Measurements from ENCODE around the gene INSYN2B.

INSYN2B gene

DNA sequence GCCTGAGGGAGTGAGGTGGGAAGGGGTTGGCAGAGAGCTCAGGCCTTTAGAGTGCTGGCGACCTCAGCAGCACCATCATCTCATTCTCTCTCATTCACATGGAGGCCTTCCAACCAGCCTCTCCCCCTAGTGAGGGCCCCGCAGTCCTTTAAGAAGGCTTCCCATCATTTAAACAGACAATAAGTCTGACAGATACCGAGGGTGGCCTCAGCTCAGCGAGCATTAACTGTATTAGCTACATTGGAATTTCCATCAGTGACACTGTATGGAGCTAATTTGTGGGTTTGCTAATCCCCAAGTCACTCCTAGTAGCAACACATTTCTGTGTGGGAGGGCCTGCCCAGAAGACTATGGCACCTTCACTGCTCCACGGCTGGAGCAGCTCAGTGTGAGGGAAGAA, 75.8 kb downstream of the INSYN2B start:
- Histone ChIP-seq H3K4me3 (ENCODE audit: low read length in 2 of 2) (no peak overlapping the region), H3K27me3 (ENCODE audit: control insufficient read depth in 2 of 2, insufficient read depth in 2 of 2, low read length in 2 of 2) (no peaks in the 10 kb centered on the region), H3K36me3 (ENCODE audit: control insufficient read depth in 2 of 2, insufficient read depth in 2 of 2, low read length in 2 of 2) (no peaks in the 10 kb centered on the region), H3K27ac (ENCODE audit: low read depth in 2 of 2, low read length in 2 of 2) (no peak overlapping the region), H3K9me3 (ENCODE audit: control insufficient read depth in 2 of 2, low read length in 2 of 2) (no peaks in the 10 kb centered on the region), H3K9ac (ENCODE audit: low read depth in 1 of 2, low read length in 2 of 2) (no peak overlapping the region), H3K4me1 (ENCODE audit: control insufficient read depth in 2 of 2, insufficient read depth in 2 of 2, low read length in 2 of 2) (no peaks in the 10 kb centered on the region)

DNA sequence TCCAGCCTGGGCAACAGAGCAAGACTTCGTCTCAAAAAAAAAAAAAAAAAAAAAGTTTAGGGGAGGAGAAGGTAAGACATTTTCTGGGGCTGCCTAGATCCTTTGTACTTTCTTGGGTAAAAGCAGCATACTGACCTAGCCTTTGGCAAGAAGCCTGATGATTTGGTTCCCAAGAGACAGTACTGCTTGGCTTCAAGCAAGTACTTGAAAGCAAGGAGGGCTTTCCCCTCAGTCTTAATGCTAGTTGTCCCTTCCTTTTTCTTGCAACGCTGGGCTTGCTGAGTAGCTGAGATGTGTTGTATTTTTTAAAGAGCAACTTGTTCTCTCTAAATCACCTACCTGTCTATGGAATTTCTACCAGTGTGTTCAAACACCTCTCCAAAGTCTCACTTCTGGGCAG, 76.2 kb downstream of the INSYN2B start:
- H3K27ac ChIP-seq (ENCODE audit: low read depth in 2 of 2, low read length in 2 of 2): no peak overlapping the region

DNA sequence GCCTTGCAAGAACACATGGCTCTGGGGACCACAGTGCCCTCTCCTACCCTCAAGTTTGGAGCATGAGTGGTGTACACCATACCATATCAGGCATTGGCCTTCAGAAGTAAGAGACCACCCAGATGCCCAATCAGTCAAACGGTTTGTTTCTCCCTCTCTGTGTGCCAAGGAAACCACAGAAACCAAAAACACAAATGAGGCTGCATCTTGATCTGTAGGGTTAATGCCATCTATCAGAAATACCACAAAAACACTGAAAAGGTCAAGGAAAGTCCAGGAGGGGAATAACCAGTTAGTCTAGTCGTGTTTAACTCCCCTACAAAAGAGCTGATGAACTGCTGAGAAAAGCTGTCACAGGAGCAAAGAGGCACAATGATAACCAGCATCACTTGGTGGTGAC, 78.4 kb downstream of the INSYN2B start:
- Histone ChIP-seq H3K9ac (ENCODE audit: low read depth in 1 of 2, low read length in 2 of 2) (no peak overlapping the region), H3K9me3 (ENCODE audit: control insufficient read depth in 2 of 2, low read length in 2 of 2) (no peaks in the 10 kb centered on the region), H3K27ac (ENCODE audit: low read depth in 2 of 2, low read length in 2 of 2) (no peak overlapping the region), H3K4me1 (ENCODE audit: control insufficient read depth in 2 of 2, insufficient read depth in 2 of 2, low read length in 2 of 2) (no peaks in the 10 kb centered on the region), H3K4me3 (ENCODE audit: low read length in 2 of 2) (no peak overlapping the region), H3K27me3 (ENCODE audit: control insufficient read depth in 2 of 2, insufficient read depth in 2 of 2, low read length in 2 of 2) (no peaks in the 10 kb centered on the region), H3K36me3 (ENCODE audit: control insufficient read depth in 2 of 2, insufficient read depth in 2 of 2, low read length in 2 of 2) (no peaks in the 10 kb centered on the region)

More for the DNA sequence above, 76.2 kb downstream of the INSYN2B start:
- Histone ChIP-seq H3K9ac (ENCODE audit: low read depth in 1 of 2, low read length in 2 of 2) (no peak overlapping the region), H3K36me3 (ENCODE audit: control insufficient read depth in 2 of 2, insufficient read depth in 2 of 2, low read length in 2 of 2) (no peaks in the 10 kb centered on the region), H3K9me3 (ENCODE audit: control insufficient read depth in 2 of 2, low read length in 2 of 2) (no peaks in the 10 kb centered on the region), H3K4me1 (ENCODE audit: control insufficient read depth in 2 of 2, insufficient read depth in 2 of 2, low read length in 2 of 2) (no peaks in the 10 kb centered on the region), H3K4me3 (ENCODE audit: low read length in 2 of 2) (no peak overlapping the region), H3K27me3 (ENCODE audit: control insufficient read depth in 2 of 2, insufficient read depth in 2 of 2, low read length in 2 of 2) (no peaks in the 10 kb centered on the region)

DNA sequence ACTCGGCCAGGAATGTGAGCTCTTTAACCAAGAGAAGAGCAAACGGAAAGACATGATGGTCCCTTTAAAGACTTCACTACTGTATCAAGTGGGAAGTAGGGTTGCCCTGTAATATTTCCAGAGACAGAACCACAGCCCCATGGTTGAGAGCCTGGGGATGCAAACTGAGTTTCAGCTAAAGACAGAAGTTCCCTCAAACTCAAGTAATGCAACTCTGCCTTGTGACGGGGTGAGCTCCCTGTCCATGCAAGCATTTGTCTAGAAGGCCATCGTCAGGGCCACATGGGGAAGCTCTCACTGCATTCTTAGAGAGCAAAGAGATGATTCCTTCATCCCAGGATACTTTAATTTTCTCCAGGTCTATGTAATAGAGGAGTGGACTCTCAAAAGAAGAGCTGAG, 82.8 kb downstream of the INSYN2B start:
- H3K4me1 ChIP-seq (ENCODE audit: control insufficient read depth in 2 of 2, insufficient read depth in 2 of 2, low read length in 2 of 2): no peaks in the 10 kb centered on the region
- H3K36me3 ChIP-seq (ENCODE audit: control insufficient read depth in 2 of 2, insufficient read depth in 2 of 2, low read length in 2 of 2): no peaks in the 10 kb centered on the region
- H3K27me3 ChIP-seq (ENCODE audit: control insufficient read depth in 2 of 2, insufficient read depth in 2 of 2, low read length in 2 of 2): no peaks in the 10 kb centered on the region
- H3K27ac ChIP-seq (ENCODE audit: low read depth in 2 of 2, low read length in 2 of 2): no peak overlapping the region
- no peak overlapping the region for H3K4me3 ChIP-seq (ENCODE audit: low read length in 2 of 2)
- no peaks in the 10 kb centered on the region for H3K9me3 ChIP-seq (ENCODE audit: control insufficient read depth in 2 of 2, low read length in 2 of 2)
- H3K9ac ChIP-seq (ENCODE audit: low read depth in 1 of 2, low read length in 2 of 2): no peak overlapping the region

DNA sequence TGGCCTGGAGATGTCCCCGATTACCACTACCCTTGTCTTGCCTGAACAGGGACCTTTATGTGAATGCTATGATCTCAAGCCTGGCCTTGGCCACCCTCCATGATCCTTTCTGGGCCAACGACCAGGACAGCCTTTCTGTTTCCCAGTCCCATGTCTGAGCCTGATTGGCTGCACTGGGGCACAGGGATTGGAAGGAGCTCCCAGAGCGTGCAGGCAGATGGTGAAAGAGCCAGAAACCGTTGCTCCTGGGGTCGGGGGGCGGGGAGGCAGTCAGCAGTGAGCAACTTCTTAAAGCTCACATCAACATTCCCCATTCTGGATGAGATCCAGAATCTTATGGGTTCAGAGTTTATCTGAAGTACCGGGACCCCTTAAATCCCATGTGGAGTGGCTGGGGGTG, 84.4 kb downstream of the INSYN2B start:
- Histone ChIP-seq H3K9ac (ENCODE audit: low read depth in 1 of 2, low read length in 2 of 2) (no peak overlapping the region), H3K4me3 (ENCODE audit: low read length in 2 of 2) (no peak overlapping the region), H3K27me3 (ENCODE audit: control insufficient read depth in 2 of 2, insufficient read depth in 2 of 2, low read length in 2 of 2) (no peaks in the 10 kb centered on the region), H3K4me1 (ENCODE audit: control insufficient read depth in 2 of 2, insufficient read depth in 2 of 2, low read length in 2 of 2) (no peaks in the 10 kb centered on the region), H3K36me3 (ENCODE audit: control insufficient read depth in 2 of 2, insufficient read depth in 2 of 2, low read length in 2 of 2) (no peaks in the 10 kb centered on the region), H3K27ac (ENCODE audit: low read depth in 2 of 2, low read length in 2 of 2) (no peak overlapping the region), H3K9me3 (ENCODE audit: control insufficient read depth in 2 of 2, low read length in 2 of 2) (no peaks in the 10 kb centered on the region)

DNA sequence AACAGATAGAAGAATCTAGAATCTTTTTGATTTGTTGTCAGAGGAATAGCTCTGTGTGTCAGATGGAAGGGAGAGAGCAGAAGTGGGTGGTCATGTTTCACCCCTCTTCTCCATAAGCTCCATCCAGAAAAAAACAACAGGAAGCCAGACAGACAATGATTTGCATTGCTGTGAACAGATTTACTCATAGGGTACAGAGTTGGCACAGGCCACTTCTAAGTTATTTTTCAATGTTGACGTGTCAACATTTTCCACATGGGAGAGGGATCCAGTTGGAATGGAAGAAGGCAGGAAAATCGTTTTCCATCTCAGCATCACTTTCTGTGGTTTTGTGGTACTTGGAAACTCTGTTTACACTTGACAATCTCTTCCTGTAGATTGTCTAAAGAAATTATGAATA, 86.7 kb downstream of the INSYN2B start:
- no peaks in the 10 kb centered on the region for H3K36me3 ChIP-seq (ENCODE audit: control insufficient read depth in 2 of 2, insufficient read depth in 2 of 2, low read length in 2 of 2)
- H3K27ac ChIP-seq (ENCODE audit: low read depth in 2 of 2, low read length in 2 of 2): no peak overlapping the region
- H3K9ac ChIP-seq (ENCODE audit: low read depth in 1 of 2, low read length in 2 of 2): no peak overlapping the region
- H3K4me3 ChIP-seq (ENCODE audit: low read length in 2 of 2): no peak overlapping the region
- no peaks in the 10 kb centered on the region for H3K27me3 ChIP-seq (ENCODE audit: control insufficient read depth in 2 of 2, insufficient read depth in 2 of 2, low read length in 2 of 2)
- no peaks in the 10 kb centered on the region for H3K9me3 ChIP-seq (ENCODE audit: control insufficient read depth in 2 of 2, low read length in 2 of 2)
- H3K4me1 ChIP-seq (ENCODE audit: control insufficient read depth in 2 of 2, insufficient read depth in 2 of 2, low read length in 2 of 2): no peaks in the 10 kb centered on the region

DNA sequence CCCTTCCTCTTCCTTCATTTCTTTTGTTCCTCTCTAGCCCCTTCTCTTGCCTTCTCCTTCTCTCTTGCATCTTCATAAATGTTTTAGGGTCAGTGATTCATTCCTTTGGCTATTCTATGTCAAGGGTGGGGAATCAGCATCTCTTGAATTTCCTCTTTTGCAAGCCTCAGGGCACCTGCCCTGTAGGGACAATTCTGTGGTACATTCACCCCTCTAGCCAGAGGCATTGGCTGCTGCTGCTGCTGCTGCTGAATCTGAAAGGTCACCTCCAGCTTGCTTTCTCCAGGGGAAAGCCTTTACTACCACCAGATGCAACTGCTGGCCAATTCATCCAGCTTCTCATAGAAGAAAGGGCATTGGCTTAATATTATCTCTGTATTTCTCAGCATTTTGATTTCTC, 87.3 kb downstream of the INSYN2B start:
- Histone ChIP-seq H3K4me3 (ENCODE audit: low read length in 2 of 2) (no peak overlapping the region), H3K27ac (ENCODE audit: low read depth in 2 of 2, low read length in 2 of 2) (no peak overlapping the region), H3K36me3 (ENCODE audit: control insufficient read depth in 2 of 2, insufficient read depth in 2 of 2, low read length in 2 of 2) (no peaks in the 10 kb centered on the region), H3K9me3 (ENCODE audit: control insufficient read depth in 2 of 2, low read length in 2 of 2) (no peaks in the 10 kb centered on the region), H3K9ac (ENCODE audit: low read depth in 1 of 2, low read length in 2 of 2) (no peak overlapping the region), H3K4me1 (ENCODE audit: control insufficient read depth in 2 of 2, insufficient read depth in 2 of 2, low read length in 2 of 2) (no peaks in the 10 kb centered on the region), H3K27me3 (ENCODE audit: control insufficient read depth in 2 of 2, insufficient read depth in 2 of 2, low read length in 2 of 2) (no peaks in the 10 kb centered on the region)

DNA sequence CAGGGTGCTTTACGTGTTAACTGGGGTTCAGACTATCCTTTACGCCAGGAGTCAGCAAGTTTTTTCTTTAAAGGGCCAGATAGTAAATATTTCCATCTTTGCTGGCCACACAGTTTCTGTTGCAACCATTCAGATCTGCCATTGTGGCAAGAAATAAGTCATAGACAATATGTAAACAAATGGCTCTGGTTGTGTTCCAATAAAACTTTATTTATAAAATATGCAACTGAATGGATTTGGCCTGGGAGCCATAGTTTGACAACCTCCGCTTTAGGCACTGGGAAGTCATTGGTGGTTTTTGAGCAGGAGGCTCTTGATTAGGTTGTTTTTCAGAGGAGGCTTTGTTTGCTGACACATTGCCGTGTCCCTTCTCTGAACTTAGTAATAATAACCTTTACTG, 90.7 kb downstream of the INSYN2B start:
- Histone ChIP-seq H3K4me1 (ENCODE audit: control insufficient read depth in 2 of 2, insufficient read depth in 2 of 2, low read length in 2 of 2) (no peaks in the 10 kb centered on the region), H3K9ac (ENCODE audit: low read depth in 1 of 2, low read length in 2 of 2) (no peak overlapping the region), H3K27me3 (ENCODE audit: control insufficient read depth in 2 of 2, insufficient read depth in 2 of 2, low read length in 2 of 2) (no peaks in the 10 kb centered on the region), H3K27ac (ENCODE audit: low read depth in 2 of 2, low read length in 2 of 2) (no peak overlapping the region), H3K4me3 (ENCODE audit: low read length in 2 of 2) (no peak overlapping the region), H3K36me3 (ENCODE audit: control insufficient read depth in 2 of 2, insufficient read depth in 2 of 2, low read length in 2 of 2) (no peaks in the 10 kb centered on the region), H3K9me3 (ENCODE audit: control insufficient read depth in 2 of 2, low read length in 2 of 2) (no peaks in the 10 kb centered on the region)

DNA sequence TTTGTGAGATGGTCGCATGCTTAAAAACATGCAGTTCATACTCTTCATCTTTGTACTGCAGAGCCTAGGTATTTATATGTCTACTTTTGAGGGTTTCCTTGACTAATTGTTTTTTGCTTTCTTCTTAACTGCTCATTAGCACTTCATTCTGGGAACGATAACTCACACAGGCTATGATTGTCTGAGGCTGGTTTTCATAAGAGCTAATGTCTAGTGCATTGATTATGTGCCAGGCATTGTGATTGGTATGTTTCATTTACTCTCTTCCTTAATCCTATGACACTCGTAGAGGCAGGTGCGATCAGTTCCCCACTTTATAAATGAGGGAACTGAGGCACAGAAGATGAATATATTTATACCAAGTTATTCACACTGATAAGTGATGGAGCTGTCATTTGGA, 93.6 kb downstream of the INSYN2B start:
- H3K36me3 ChIP-seq (ENCODE audit: control insufficient read depth in 2 of 2, insufficient read depth in 2 of 2, low read length in 2 of 2): no peaks in the 10 kb centered on the region
- H3K9ac ChIP-seq (ENCODE audit: low read depth in 1 of 2, low read length in 2 of 2): no peak overlapping the region

DNA sequence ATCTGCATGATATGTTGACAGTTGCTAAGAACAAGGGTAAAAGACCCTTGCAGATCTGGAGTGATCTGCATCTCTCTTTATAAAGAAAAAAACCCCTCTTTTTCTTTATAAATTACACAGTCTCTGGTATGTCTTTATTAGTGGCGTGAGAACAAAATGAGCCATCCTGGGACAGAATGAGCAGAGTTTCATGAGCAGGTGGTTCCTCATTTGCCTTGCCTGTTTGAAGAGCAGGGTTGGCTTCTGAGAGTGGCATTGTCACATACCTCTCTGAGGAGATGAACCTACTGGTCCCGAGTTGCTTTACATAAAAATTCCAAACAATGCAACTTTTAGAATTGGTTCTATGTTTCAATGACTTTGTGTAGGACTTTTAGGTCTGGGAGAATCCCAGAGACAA, 94.3 kb downstream of the INSYN2B start:
- H3K9me3 ChIP-seq (ENCODE audit: control insufficient read depth in 2 of 2, low read length in 2 of 2): no peaks in the 10 kb centered on the region
- no peaks in the 10 kb centered on the region for H3K4me1 ChIP-seq (ENCODE audit: control insufficient read depth in 2 of 2, insufficient read depth in 2 of 2, low read length in 2 of 2)
- no peak overlapping the region for H3K9ac ChIP-seq (ENCODE audit: low read depth in 1 of 2, low read length in 2 of 2)
- H3K27me3 ChIP-seq (ENCODE audit: control insufficient read depth in 2 of 2, insufficient read depth in 2 of 2, low read length in 2 of 2): no peaks in the 10 kb centered on the region
- H3K27ac ChIP-seq (ENCODE audit: low read depth in 2 of 2, low read length in 2 of 2): no peak overlapping the region
- no peaks in the 10 kb centered on the region for H3K36me3 ChIP-seq (ENCODE audit: control insufficient read depth in 2 of 2, insufficient read depth in 2 of 2, low read length in 2 of 2)
- H3K4me3 ChIP-seq (ENCODE audit: low read length in 2 of 2): no peak overlapping the region

More for the DNA sequence above, 93.6 kb downstream of the INSYN2B start:
- Histone ChIP-seq H3K9me3 (ENCODE audit: control insufficient read depth in 2 of 2, low read length in 2 of 2) (no peaks in the 10 kb centered on the region), H3K27me3 (ENCODE audit: control insufficient read depth in 2 of 2, insufficient read depth in 2 of 2, low read length in 2 of 2) (no peaks in the 10 kb centered on the region), H3K4me1 (ENCODE audit: control insufficient read depth in 2 of 2, insufficient read depth in 2 of 2, low read length in 2 of 2) (no peaks in the 10 kb centered on the region), H3K27ac (ENCODE audit: low read depth in 2 of 2, low read length in 2 of 2) (no peak overlapping the region), H3K4me3 (ENCODE audit: low read length in 2 of 2) (no peak overlapping the region)

DNA sequence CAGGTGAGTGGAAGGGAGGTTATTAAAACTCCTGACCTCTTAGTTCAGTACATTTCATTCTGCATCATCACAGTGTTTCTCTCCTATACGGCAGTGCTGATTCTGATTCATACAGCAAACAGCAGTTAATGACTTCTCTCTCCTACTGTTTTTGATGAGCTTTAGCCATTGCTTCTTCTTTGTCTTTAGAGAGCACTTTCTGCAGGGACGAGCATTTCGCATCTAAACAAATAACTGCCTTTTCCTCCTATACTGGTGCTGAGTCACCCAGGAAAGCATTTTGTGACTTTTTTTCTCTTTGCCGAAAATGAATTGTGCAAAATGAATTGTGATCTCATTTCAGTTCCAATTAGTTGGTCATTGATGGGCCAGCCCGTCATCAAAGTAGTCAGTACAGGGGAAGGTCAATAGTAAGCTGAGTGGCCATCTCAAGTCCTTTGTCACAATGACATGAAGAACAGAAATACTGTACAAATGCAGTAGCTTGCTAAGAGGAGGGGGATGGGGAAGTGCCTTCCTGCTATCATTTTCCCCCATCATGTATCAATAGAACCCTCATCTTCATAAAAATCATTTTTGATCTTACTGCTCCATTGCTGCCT, 98.5 kb downstream of the INSYN2B start:
- H3K36me3 ChIP-seq (ENCODE audit: control insufficient read depth in 2 of 2, insufficient read depth in 2 of 2, low read length in 2 of 2): no peaks in the 10 kb centered on the region
- H3K27ac ChIP-seq (ENCODE audit: low read depth in 2 of 2, low read length in 2 of 2): no peak overlapping the region
- no peak overlapping the region for H3K9ac ChIP-seq (ENCODE audit: low read depth in 1 of 2, low read length in 2 of 2)
- H3K4me1 ChIP-seq (ENCODE audit: control insufficient read depth in 2 of 2, insufficient read depth in 2 of 2, low read length in 2 of 2): no peaks in the 10 kb centered on the region
- H3K9me3 ChIP-seq (ENCODE audit: control insufficient read depth in 2 of 2, low read length in 2 of 2): no peaks in the 10 kb centered on the region
- no peaks in the 10 kb centered on the region for H3K27me3 ChIP-seq (ENCODE audit: control insufficient read depth in 2 of 2, insufficient read depth in 2 of 2, low read length in 2 of 2)
- H3K4me3 ChIP-seq (ENCODE audit: low read length in 2 of 2): no peak overlapping the region

Measured in mucosa of rectum (tissue), 2 donors.